Endothelial cell of coronary artery (primary cell): ENCODE measurements around the gene NDST4. TPM values are rescaled to one million over a fixed set of nuclear protein-coding genes. Genes with fewer than 3 reads are reported as not detected.

Experiments
- total RNA-seq: library from RNA; depleted of rRNA; stranded (reverse); fragments of >200 nt; gene quantifications from 2 replicates; pipeline ENCODE4 v1.2.3, GENCODE V29; 2014

NDST4 gene
- total RNA-seq: not detected in 2 replicates

DNA sequence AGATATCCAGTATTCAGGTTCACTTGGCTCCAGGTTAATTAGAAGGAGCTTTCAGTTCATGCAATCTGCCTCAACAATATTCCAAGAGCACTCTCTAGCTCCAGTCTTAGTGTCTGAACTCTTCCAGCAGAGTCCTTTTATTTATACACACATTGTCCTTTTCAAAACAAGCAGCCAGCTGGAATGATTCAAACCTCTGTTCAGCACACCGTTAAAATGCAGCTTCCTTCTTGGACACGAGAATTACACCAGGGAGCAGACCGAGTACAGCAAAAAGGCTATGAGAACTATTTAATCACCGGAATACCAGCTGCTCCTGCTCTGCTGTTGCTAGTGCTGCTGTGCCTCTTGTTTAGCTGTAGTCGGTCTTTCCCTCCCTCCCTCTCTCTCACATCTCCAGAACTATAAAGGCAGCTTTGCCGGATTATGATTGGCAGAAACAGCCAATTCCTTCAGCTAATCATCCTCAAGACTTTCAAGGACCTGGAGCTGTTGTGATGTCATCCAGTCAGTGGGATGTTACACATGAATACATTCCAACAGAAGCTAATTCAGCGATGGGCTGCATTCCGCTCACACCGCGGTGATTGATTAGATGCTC is at the start of gene NDST4:
Gene NDST4, minus strand, starts transcription at position 115 of the 601 bp plus-strand sequence. CDS start 36,584 bp downstream, outside the sequence.

